ENCODE measurements around the gene GUCD1. TPM values are rescaled to one million over a fixed set of nuclear protein-coding genes. Genes with fewer than 3 reads are reported as not detected.

GUCD1 gene
- total and polyA plus RNA-seq, 2 of the 13 experiments (the other 11 are each of a cell fraction or from before 2014, with no cell fraction given) = 128 to 245 TPM

DNA sequence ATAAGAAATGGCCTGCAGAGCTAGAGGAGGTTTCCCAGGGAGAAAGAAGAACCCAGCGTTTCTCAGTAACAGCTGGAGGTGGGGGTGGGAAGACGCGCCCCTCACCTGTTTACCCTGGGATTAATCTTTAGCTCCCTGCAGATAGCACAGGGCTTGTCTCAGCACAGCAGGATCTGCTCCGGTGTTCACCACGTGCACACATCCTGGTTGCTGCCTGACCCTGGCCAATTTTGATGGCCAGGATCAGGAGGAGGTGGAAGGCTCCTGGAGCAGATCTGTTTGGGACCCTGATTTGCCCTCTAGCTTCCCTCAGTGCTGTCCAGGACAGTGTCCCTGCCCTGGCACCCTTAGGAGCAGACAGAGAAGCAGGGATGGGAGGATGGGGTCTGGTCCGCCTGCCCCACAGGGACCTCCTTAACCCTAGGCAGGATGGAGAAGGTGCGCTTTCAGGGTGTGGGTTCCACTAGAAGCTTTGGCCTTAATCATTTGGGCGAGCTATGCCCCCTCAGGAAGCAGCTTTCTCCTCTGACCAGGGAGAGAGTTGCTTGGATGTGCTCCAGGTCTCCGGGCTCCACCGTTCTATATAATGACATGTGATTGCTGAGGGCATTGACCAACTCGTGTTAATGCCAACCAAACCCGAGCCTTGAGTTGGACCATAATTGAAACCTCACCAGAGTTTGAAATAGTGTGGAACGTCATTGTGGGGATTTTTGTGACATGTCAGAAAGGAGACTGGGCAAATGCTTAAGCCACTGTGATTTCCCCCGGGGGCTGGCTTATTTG lies 40.5 kb downstream of the GUCD1 start (continued):
- TF ChIP-seq HOXA7 (CRISPR knock-in tag; IDR thresholded peaks at IDR 0.05) = no peak
- TF ChIP-seq PCBP1 (IDR thresholded peaks at IDR 0.05; ENCODE audit: borderline replicate concordance, low read depth, low read length) = no peak
- peak; percentile 91 for TF ChIP-seq HNF4A (CRISPR knock-in tag; IDR thresholded peaks at IDR 0.05)
- no peak for TF ChIP-seq TAF15 (IDR thresholded peaks at IDR 0.05; ENCODE audit: low read depth, low read length, poor library complexity, severe bottlenecking)
- peak; percentile 93 for TF ChIP-seq TOE1 (CRISPR knock-in tag; IDR thresholded peaks at IDR 0.05)
- peak; percentile 78 for TF ChIP-seq ZNF652 (CRISPR knock-in tag; IDR thresholded peaks at IDR 0.05; ENCODE audit: borderline replicate concordance, low read depth)
- TF ChIP-seq, protein P1, sequence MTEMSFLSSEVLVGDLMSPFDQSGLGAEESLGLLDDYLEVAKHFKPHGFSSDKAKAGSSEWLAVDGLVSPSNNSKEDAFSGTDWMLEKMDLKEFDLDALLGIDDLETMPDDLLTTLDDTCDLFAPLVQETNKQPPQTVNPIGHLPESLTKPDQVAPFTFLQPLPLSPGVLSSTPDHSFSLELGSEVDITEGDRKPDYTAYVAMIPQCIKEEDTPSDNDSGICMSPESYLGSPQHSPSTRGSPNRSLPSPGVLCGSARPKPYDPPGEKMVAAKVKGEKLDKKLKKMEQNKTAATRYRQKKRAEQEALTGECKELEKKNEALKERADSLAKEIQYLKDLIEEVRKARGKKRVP (CRISPR knock-in tag; IDR thresholded peaks at IDR 0.05) = peak in 1 of 2 experiments; percentile 74; a peak in 2 of 4 replicates
- peak; percentile 98 for TF ChIP-seq BORCS8-MEF2B (CRISPR knock-in tag; IDR thresholded peaks at IDR 0.05)
- peak; percentile 95; the same call in 1 of the 2 replicates for TF ChIP-seq SNAPC5 (CRISPR knock-in tag; IDR thresholded peaks at IDR 0.05; ENCODE audit: borderline replicate concordance)
- TF ChIP-seq GFI1 (CRISPR knock-in tag; IDR thresholded peaks at IDR 0.05; ENCODE audit: borderline replicate concordance) = peak; percentile 93
- TF ChIP-seq YEATS4 (CRISPR knock-in tag; IDR thresholded peaks at IDR 0.05; ENCODE audit: borderline replicate concordance) = peak; percentile 71; the same call in 1 of the 2 replicates
- TF ChIP-seq ZNF75D (CRISPR knock-in tag; IDR thresholded peaks at IDR 0.05; ENCODE audit: borderline replicate concordance) = peak; percentile 92; the same call in 1 of the 2 replicates
- TF ChIP-seq GLMP (CRISPR knock-in tag; IDR thresholded peaks at IDR 0.05; ENCODE audit: borderline replicate concordance) = no peak
- peak; percentile 80; the same call in 1 of the 2 replicates for TF ChIP-seq ZNF782 (CRISPR knock-in tag; IDR thresholded peaks at IDR 0.05; ENCODE audit: borderline replicate concordance)
- TF ChIP-seq, protein P2, sequence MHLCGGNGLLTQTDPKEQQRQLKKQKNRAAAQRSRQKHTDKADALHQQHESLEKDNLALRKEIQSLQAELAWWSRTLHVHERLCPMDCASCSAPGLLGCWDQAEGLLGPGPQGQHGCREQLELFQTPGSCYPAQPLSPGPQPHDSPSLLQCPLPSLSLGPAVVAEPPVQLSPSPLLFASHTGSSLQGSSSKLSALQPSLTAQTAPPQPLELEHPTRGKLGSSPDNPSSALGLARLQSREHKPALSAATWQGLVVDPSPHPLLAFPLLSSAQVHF (CRISPR knock-in tag; IDR thresholded peaks at IDR 0.05) = no peak
- peak; percentile 96 for TF ChIP-seq ZNF275 (CRISPR knock-in tag; IDR thresholded peaks at IDR 0.05; ENCODE audit: borderline replicate concordance)
- TF ChIP-seq RFX3 (CRISPR knock-in tag; IDR thresholded peaks at IDR 0.05) = no peak
- no peak for TF ChIP-seq TBX3 (IDR thresholded peaks at IDR 0.05; ENCODE audit: borderline replicate concordance)
- no peak for TF ChIP-seq FOSL1 (CRISPR knock-in tag; IDR thresholded peaks at IDR 0.05; ENCODE audit: borderline replicate concordance)
- TF ChIP-seq MED1 (CRISPR knock-in tag; IDR thresholded peaks at IDR 0.05) = peak; percentile 99
- TF ChIP-seq ZNF878 (CRISPR knock-in tag; IDR thresholded peaks at IDR 0.05) = peak; percentile 96
- TF ChIP-seq DDIT3 (CRISPR knock-in tag; IDR thresholded peaks at IDR 0.05) = no peak
- 0 out of 2 replicates have a peak, but pooled peaks have one; percentile 52 for TF ChIP-seq ZNF569 (CRISPR knock-in tag; IDR thresholded peaks at IDR 0.05; ENCODE audit: borderline replicate concordance)
- TF ChIP-seq PAWR (CRISPR knock-in tag; IDR thresholded peaks at IDR 0.05; ENCODE audit: borderline replicate concordance) = no peak
- TF ChIP-seq ZBTB38 (CRISPR knock-in tag; IDR thresholded peaks at IDR 0.05) = peak; percentile 98
